Mesenchymal stem cell (in vitro differentiated cells and primary cell): Measurements from ENCODE around the gene C1QTNF2. TPM values are rescaled to one million over a fixed set of nuclear protein-coding genes. Genes with fewer than 3 reads are reported as not detected.

Source experiments
- small RNA-seq: library from polyadenylated mRNA; stranded (forward); fragments of <200 nt; extraction: miRNeasy Mini kit (QIAGEN cat#:217004); gene quantifications from one replicate; pipeline ENCODE3, GENCODE V24; 2013; ENCODE audit warnings: low read depth

C1QTNF2 gene

Small RNAs within 50 kb of the gene (small RNA-seq; reads per million reads assigned to genes)
- not detected for gene AC112191.3
